GM19397 (cell line): Measurements from ENCODE around the gene MAP7D3.
"Not testable (repeated sequence)": the region's sequence is repeated elsewhere in the genome, so short reads cannot be mapped to it uniquely, and the experiment has no call there.

ENCODE experiments used
- ATAC-seq: cut with Tn5 transposase; IDR thresholded peaks from one replicate; pipeline ENCODE4 v1.9.1; 2021; ENCODE audit warnings: mild to moderate bottlenecking, moderate library complexity; ENCODE audit not compliant: unreplicated experiment

The MAP7D3 gene

GRCh38 chrX:136251041-136251991 is at the start of gene MAP7D3:
Gene MAP7D3, minus strand, starts transcription at chrX:136251400. Its CDS starts 42 bp downstream, at chrX:136251358.
- ATAC-seq: peak; percentile 90

- ATAC-seq: not testable (repeated sequence)
These were observed 49.5 kb upstream of the MAP7D3 start, which contains the start of gene ADGRG4 for GRCh38 chrX:136300721-136301120. Gene ADGRG4, plus strand, starts transcription at chrX:136300963. Its CDS starts 7,815 bp downstream, at chrX:136308778.

DNA sequence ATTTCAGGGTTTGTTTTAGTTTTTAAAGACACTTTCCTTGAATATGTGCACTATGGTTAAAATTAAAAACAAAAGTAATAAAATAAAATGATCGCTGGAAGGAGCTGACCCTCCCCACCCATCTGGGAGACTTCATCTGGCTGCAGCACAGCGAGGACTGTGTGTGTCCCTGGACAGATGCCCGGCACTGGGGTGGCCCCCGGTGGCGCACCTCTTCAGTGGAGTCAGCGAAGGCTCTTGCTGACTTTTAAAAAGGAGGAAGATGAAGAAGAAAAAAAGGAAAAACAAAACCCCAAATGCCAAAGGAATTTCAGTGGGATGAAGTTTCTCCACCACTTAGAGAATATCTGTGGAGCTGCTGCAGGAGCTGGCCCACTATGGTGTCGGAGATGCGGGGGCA is 44.2 kb upstream of the MAP7D3 start:
- no peak for ATAC-seq

DNA sequence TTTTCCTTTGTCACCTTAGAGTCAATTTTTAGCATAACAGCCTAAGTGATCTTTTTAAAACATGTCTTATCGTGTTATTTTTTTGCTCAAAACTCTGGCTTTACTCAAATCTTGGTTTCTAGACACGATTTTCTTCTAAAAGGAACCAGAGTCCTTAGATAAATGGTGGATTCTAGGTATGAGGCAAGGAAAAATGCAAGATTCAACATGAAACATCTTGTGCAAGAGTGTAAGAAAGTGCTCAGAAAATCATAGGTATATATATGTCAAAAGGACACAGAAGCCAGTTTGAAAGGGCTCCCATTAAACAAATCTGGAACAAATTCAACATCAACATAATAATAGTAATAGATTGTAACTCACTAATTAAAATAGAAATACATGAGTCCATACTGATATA is 41.5 kb upstream of the MAP7D3 start:
- no peak for ATAC-seq

DNA sequence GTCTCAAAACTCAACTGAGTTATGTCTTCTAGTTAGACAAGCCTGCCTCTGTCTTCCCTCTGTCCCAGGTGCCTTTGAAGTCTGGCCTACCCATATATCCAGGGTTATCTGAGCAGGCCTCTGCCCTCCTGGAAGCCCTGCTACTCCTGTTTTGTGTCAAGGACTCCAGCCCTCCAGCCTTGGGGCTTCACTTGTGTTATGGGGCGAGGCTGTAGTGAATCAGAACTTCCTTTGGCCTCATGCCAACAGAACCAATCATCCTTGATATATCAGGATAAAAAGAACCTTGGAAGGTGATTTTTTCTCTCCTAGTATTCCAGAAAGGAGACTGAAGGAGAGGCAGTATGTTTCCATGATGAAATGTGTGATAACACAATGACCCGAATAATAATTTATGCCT is 40.6 kb upstream of the MAP7D3 start:
- no peak for ATAC-seq

DNA sequence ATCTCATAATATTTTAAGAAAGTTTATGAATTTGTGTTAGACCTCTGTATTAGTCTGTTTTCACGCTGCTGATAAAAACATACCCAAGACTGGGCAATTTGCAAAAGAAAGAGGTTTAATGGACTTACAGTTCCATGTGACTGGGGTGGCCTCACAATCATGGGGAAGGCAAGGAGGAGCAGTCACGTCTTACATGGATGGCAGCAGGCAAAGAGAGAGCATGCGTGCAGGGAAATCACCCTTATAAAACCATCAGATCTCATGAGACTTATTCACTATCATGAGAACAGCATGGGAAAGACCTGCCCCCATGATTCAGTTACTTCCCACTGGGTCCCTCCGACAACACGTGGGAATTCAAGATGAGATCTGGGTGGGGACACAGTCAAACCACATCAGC is 35.2 kb upstream of the MAP7D3 start:
- not testable (repeated sequence) for ATAC-seq

DNA sequence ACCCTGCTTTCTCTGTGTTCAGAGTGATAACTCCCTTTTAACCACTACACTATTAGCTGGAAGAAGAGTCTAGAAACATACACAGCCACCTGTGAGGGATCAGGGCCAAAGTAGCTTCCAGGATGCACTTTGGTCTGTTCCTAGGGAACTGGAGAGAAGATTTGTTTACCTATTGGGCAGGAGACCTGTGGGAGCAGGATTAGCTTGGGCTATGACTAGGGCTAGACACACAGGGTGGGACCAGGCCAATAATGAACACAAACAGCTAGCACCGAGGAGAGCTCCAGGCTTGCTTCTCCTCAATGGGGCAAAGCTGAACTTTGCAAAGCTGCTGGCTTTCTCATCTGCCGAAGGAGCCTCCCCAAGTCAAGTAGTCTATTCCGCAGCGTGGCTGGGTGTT is 24.4 kb upstream of the MAP7D3 start:
- ATAC-seq: no peak

GRCh38 chrX:136273986-136274385 is 22.8 kb upstream of the MAP7D3 start:
- no peak for ATAC-seq

GRCh38 chrX:136272325-136272724 is 21.1 kb upstream of the MAP7D3 start:
- ATAC-seq: no peak

GRCh38 chrX:136271300-136271699 is 20.1 kb upstream of the MAP7D3 start:
- ATAC-seq: no peak

- no peak for ATAC-seq
These were observed 18.7 kb upstream of the MAP7D3 start for GRCh38 chrX:136269921-136270320.

GRCh38 chrX:136268051-136269048 is 17.1 kb upstream of the MAP7D3 start:
- no peak for ATAC-seq

GRCh38 chrX:136266828-136267227 is 15.6 kb upstream of the MAP7D3 start:
- ATAC-seq: no peak

- ATAC-seq: no peak
These were observed 11.7 kb upstream of the MAP7D3 start for GRCh38 chrX:136262812-136263315.

- no peak for ATAC-seq
These were observed 11.0 kb upstream of the MAP7D3 start for GRCh38 chrX:136262243-136262642.

DNA sequence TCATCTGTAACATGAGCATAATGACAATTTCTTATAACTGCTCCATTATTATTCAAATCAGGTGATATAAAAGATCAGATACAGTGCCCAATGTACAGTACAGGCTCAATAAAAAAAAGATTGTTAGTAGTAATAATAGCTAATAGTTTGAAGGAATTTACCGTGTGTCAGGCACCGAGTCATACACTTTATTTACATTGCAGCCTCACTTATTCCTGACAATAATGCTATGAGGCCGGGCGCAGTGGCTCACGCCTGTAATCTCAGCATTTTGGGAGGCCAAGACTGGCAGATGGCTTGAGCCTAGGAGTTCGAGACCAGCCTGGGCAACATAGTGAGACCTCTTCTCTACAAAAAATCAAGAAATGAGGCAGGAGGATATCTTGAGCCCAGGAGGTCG is 10.1 kb upstream of the MAP7D3 start:
- ATAC-seq: no peak

DNA sequence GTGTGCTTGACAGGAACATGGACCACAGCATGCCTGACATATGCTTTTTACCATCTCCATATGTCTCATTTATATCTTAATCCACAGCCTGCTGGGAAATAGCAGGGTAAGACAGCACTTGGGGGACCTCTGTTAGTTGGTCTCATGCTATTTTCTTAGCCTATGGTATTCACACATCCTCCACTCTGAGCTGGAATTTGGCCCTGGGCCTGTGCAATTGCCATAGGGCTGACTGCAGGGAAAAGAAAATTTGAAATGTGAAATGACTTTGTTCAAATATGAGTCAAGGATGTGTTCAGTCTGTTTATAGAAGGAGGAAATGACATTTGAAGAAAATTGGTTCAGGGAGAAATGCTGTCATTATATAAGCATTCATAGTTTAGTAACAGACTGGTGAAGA is 9.6 kb upstream of the MAP7D3 start:
- ATAC-seq: no peak

GRCh38 chrX:136259543-136259942 is 8.3 kb upstream of the MAP7D3 start:
- ATAC-seq: no peak

GRCh38 chrX:136258951-136259350 is 7.8 kb upstream of the MAP7D3 start:
- no peak for ATAC-seq

DNA sequence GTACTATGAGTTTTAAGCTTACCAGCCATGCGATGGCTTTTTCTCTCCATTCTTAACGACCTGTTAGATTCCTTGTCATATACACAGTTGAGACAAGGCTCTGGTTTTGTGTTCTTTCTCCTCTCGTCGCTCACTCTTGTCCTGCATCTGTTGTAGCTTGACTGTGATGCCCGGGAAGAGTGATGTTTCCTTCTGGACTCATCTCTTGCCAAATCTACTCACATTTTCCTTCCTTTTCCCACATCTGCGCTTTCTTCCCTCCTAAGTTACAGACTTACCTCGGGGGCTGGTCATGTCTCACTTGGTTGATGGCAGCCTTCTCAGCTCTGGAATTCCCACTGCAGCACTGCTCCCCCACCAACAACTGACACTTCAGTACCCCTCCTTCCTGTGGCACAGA is 4.8 kb upstream of the MAP7D3 start:
- no peak for ATAC-seq

- no peak for ATAC-seq
These were observed 4.3 kb upstream of the MAP7D3 start for GRCh38 chrX:136255541-136255940.
